Fibroblast of the conjunctiva (primary cell): ENCODE data around the gene POLE.

Experiments
- DNase-seq: peaks from one replicate; pipeline ENCODE4 v3.0.0-alpha.2; 2010; ENCODE audit warnings: low read depth

POLE gene

GRCh38 chr12:132675757-132676432, 11.2 kb downstream of the POLE start:
- no peak for DNase-seq

GRCh38 chr12:132674561-132674960, 12.6 kb downstream of the POLE start:
- no peak for DNase-seq

GRCh38 chr12:132673288-132674179, 13.6 kb downstream of the POLE start:
- no peak for DNase-seq

- DNase-seq = no peak
Measured at GRCh38 chr12:132672678-132673077, 14.5 kb downstream of the POLE start.

GRCh38 chr12:132672116-132672515, 15.0 kb downstream of the POLE start:
- no peak for DNase-seq

GRCh38 chr12:132669166-132669879, 17.8 kb downstream of the POLE start:
- DNase-seq = no peak

GRCh38 chr12:132668191-132669088, 18.7 kb downstream of the POLE start:
- no peak for DNase-seq

GRCh38 chr12:132665794-132666193, 21.3 kb downstream of the POLE start:
- DNase-seq = no peak

- DNase-seq = no peak
Measured at GRCh38 chr12:132665149-132665491, 22.0 kb downstream of the POLE start.

- no peak for DNase-seq
Measured at GRCh38 chr12:132664206-132665148, 22.7 kb downstream of the POLE start.

- DNase-seq = no peak
Measured at GRCh38 chr12:132662901-132663755, 24.0 kb downstream of the POLE start.

- DNase-seq = no peak
Measured at GRCh38 chr12:132661972-132662371, 25.2 kb downstream of the POLE start.

GRCh38 chr12:132660996-132661395, 26.1 kb downstream of the POLE start:
- DNase-seq = no peak

GRCh38 chr12:132660052-132660451, 27.1 kb downstream of the POLE start:
- DNase-seq = no peak

GRCh38 chr12:132659146-132659545, 28.0 kb downstream of the POLE start:
- no peak for DNase-seq

- DNase-seq = no peak
Measured at GRCh38 chr12:132658149-132658894, 28.8 kb downstream of the POLE start.

GRCh38 chr12:132657004-132657727, 30.0 kb downstream of the POLE start:
- no peak for DNase-seq

GRCh38 chr12:132653567-132654290, 33.4 kb downstream of the POLE start:
- peak; percentile 23 for DNase-seq
